GM12878 (cell line): ENCODE data around the gene PRDM8. TPM values are rescaled to one million over a fixed set of nuclear protein-coding genes. Genes with fewer than 3 reads are reported as not detected.

Experiments
- ATAC-seq: fragments of 200-7000 bp; cut with Tn5 transposase; 3 replicates; pipeline ENCODE4 v1.9.1; 2020; ENCODE audit warnings: mild to moderate bottlenecking, moderate library complexity
- BruUV-seq: library from RNA; stranded (reverse); fragments of 400-500 nt; replicated peaks from 2 replicates; lab custom pipeline; 2021; lab: Mats Ljungman, UMichigan
- CTCF ChIA-PET: fragments of 300-600 bp; sonication (Branson Sonifier 250); formaldehyde crosslinking; extraction: SDS; loops from one replicate; lab custom pipeline; 2021; ENCODE audit warnings: inconsistent platforms; lab: Yijun Ruan, JAX
- POLR2A ChIA-PET: fragments of 350-600 bp; formaldehyde crosslinking; extraction: SDS; loops from one replicate; lab custom pipeline; 2021; ENCODE audit warnings: inconsistent platforms; lab: Charles Lee
- RAD21 ChIA-PET: fragments of 300-600 bp; sonication (Branson Sonifier 250); formaldehyde crosslinking; loops from one replicate; lab custom pipeline; 2023; ENCODE audit warnings: antibody characterized with exemption; ENCODE audit not compliant: unreplicated experiment; lab: Charles Lee
- SMC1A ChIA-PET: fragments of 300-600 bp; sonication (Branson Sonifier 250); formaldehyde crosslinking; loops from one replicate; lab custom pipeline; 2023; ENCODE audit not compliant: unreplicated experiment, uncharacterized antibody; lab: Charles Lee
- DNase-seq: peaks from one replicate; pipeline ENCODE4 v3.0.0-alpha.2; 2011; ENCODE audit warnings: low read depth, low spot score
- FAIRE-seq: peaks from 3 replicates; lab custom pipeline; 2011; peaks lifted over from hg19 to GRCh38; lab: Jason Lieb, UNC
- H2AFZ ChIP-seq: 2 replicates; pipeline ENCODE4 v1.6.0; 2011; ENCODE audit warnings: low read depth, low read length, control low read depth; ENCODE audit not compliant: control insufficient read depth
- H3K27ac ChIP-seq: 2 replicates; pipeline ENCODE4 v1.5.1; 2011; ENCODE audit warnings: control low read depth; ENCODE audit not compliant: control insufficient read depth, insufficient read depth
- H3K27me3 ChIP-seq, 2 experiments: replicated peaks in 1 of 2; 2 replicates each; pipeline versions ENCODE4 v1.6.0 to v1.6.1; 2011; ENCODE audit warnings: low read length in 1 of 2; ENCODE audit not compliant: control insufficient read depth in 2 of 2, insufficient read depth in 2 of 2
- H3K36me3 ChIP-seq, 2 experiments: 2 replicates each; pipeline ENCODE4 v1.5.1; 2011; ENCODE audit warnings: low read length in 1 of 2; ENCODE audit not compliant: control insufficient read depth in 2 of 2, insufficient read depth in 2 of 2
- H3K4me1 ChIP-seq: 2 replicates; pipeline ENCODE4 v1.6.1; 2011; ENCODE audit warnings: mild to moderate bottlenecking, low read length, moderate library complexity, mixed read lengths; ENCODE audit not compliant: control insufficient read depth, insufficient read depth
- H3K4me2 ChIP-seq: 2 replicates; pipeline ENCODE4 v1.6.0; 2011; ENCODE audit warnings: control low read depth; ENCODE audit not compliant: control insufficient read depth, insufficient read depth
- H3K4me3 ChIP-seq: fragments of 200-600 bp; sonication (generic); 2 replicates; pipeline ENCODE4 v1.5.1; 2016
- H3K79me2 ChIP-seq: 2 replicates; pipeline ENCODE4 v1.6.0; 2011; ENCODE audit warnings: low read length; ENCODE audit not compliant: control insufficient read depth, insufficient read depth
- H3K9ac ChIP-seq: 2 replicates; pipeline ENCODE4 v1.8.0; 2011; ENCODE audit warnings: low read length, control low read depth, mixed read lengths; ENCODE audit not compliant: control insufficient read depth, insufficient read depth
- H3K9me3 ChIP-seq: replicated peaks from 3 replicates; pipeline ENCODE4 v1.5.1; 2011; ENCODE audit warnings: mild to moderate bottlenecking, low read length; ENCODE audit not compliant: control insufficient read depth, insufficient read depth
- H4K20me1 ChIP-seq: 2 replicates; pipeline ENCODE4 v1.6.0; 2011; ENCODE audit not compliant: control insufficient read depth, insufficient read depth
- CBX5 ChIP-seq: sonication (generic); IDR thresholded peaks from 2 replicates; pipeline ENCODE4 v1.6.1; 2016; ENCODE audit warnings: low read depth, moderate library complexity, mild to moderate bottlenecking, inconsistent platforms
- CHD1 ChIP-seq: IDR thresholded peaks from 2 replicates; pipeline ENCODE4 v1.6.1; 2012; ENCODE audit warnings: low read depth, low read length, improper control_type of control experiment
- E2F4 ChIP-seq: IDR thresholded peaks from 2 replicates; pipeline ENCODE4 v1.6.1; 2012; ENCODE audit warnings: low read depth, low read length, improper control_type of control experiment
- FOS ChIP-seq: IDR thresholded peaks from 3 replicates; pipeline ENCODE4 v1.6.1; 2011; ENCODE audit warnings: borderline replicate concordance; ENCODE audit not compliant: insufficient read length; ENCODE audit errors: extremely low read depth
- IKZF2 ChIP-seq, 2 experiments: fragments of 450-650 bp; IDR thresholded peaks; 2 replicates each; pipeline ENCODE4 v1.6.1; 2017; ENCODE audit warnings: mild to moderate bottlenecking in 2 of 2, moderate library complexity in 2 of 2
- LARP7 ChIP-seq: fragments of 450-650 bp; IDR thresholded peaks from 2 replicates; pipeline ENCODE4 v1.6.1; 2017; ENCODE audit warnings: mild to moderate bottlenecking
- MTA2 ChIP-seq: fragments of 450-650 bp; IDR thresholded peaks from 2 replicates; pipeline ENCODE4 v1.6.1; 2016; ENCODE audit warnings: low read depth, mild to moderate bottlenecking, moderate library complexity
- TARDBP ChIP-seq: IDR thresholded peaks from 2 replicates; pipeline ENCODE4 v1.6.1; 2016; ENCODE audit warnings: borderline replicate concordance
- WGBS: methylation state at CpG from one replicate; pipeline ENCODE4 v1.1.6; 2016; ENCODE audit warnings: low lambda C conversion rate; ENCODE audit not compliant: insufficient replicate concordance, insufficient coverage; ENCODE audit errors: missing lambda C conversion rate; 5-methylcytosine and 5-hydroxymethylcytosine counted together
- in situ Hi-C: fragments of 300-500 bp; cut with MboI; formaldehyde crosslinking; loops from 9 replicates; pipeline ENCODE4 v1.14.3; 2018; ENCODE audit warnings: mixed read lengths
- intact Hi-C: fragments of 100-400 bp; cut with micrococcal nuclease; formaldehyde crosslinking; loops from one replicate; pipeline ENCODE4 v1.14.2; 2022; ENCODE audit not compliant: unreplicated experiment
- polyA plus RNA-seq, 11 experiments: library from polyadenylated mRNA; depleted of rRNA in 4 of 11; unstranded in 6 of 11; stranded (reverse) in 5 of 11; fragments of >200 nt; fragmentation: Nextera tagmentation in 4 of 11; fragmentation: Illumina TruSeq in 1 of 11; extraction: Ambion mirVana in 4 of 11; extraction: Trizol in 1 of 11; gene quantifications; 1 replicate in 1 of 11; 2 replicates in 10 of 11; pipeline versions ENCODE4 v1.2.1 to v1.2.3, GENCODE V29; 2011 to 2016; ENCODE audit warnings: inconsistent platforms in 2 of 11, missing spikeins in 2 of 11, low read depth in 1 of 11
- total RNA-seq, 4 experiments: library from RNA; depleted of rRNA in 3 of 4; stranded (reverse); fragments of >200 nt in 3 of 4; fragmentation: Illumina TruSeq in 1 of 4; extraction: Trizol in 1 of 4; gene quantifications; 2 replicates each; pipeline versions ENCODE4 v1.2.1 to v1.2.3, GENCODE V29; 2013 to 2021
- TF ChIP-seq, protein P1 (sequence below): IDR thresholded peaks from 2 replicates; pipeline ENCODE4 v1.6.1; 2012; ENCODE audit warnings: improper control_type of control experiment, low read depth, low read length; ENCODE audit not compliant: insufficient replicate concordance
- TF ChIP-seq, protein P2 (sequence below): fragments of 450-650 bp; conservative IDR thresholded peaks from 2 replicates; pipeline ENCODE4 v1.6.1; 2017; ENCODE audit warnings: mild to moderate bottlenecking, moderate library complexity

PRDM8 gene
- total and polyA plus RNA-seq, 10 of the 15 experiments (the other 5 are each of a cell fraction or from before 2014, with no cell fraction given) = 0.09 to 1.6 (median 0.40) TPM

GRCh38 chr4:80207664-80208063 lies 10.4 kb downstream of the PRDM8 start:
- H3K4me3 ChIP-seq = no peak overlapping the region
- no peaks in the 10 kb centered on the region; the same call in 2 of the 3 replicates for H3K9me3 ChIP-seq
- FAIRE-seq (no peak), DNase-seq (no peak), ATAC-seq (no peak)
- TF ChIP-seq, protein P1, sequence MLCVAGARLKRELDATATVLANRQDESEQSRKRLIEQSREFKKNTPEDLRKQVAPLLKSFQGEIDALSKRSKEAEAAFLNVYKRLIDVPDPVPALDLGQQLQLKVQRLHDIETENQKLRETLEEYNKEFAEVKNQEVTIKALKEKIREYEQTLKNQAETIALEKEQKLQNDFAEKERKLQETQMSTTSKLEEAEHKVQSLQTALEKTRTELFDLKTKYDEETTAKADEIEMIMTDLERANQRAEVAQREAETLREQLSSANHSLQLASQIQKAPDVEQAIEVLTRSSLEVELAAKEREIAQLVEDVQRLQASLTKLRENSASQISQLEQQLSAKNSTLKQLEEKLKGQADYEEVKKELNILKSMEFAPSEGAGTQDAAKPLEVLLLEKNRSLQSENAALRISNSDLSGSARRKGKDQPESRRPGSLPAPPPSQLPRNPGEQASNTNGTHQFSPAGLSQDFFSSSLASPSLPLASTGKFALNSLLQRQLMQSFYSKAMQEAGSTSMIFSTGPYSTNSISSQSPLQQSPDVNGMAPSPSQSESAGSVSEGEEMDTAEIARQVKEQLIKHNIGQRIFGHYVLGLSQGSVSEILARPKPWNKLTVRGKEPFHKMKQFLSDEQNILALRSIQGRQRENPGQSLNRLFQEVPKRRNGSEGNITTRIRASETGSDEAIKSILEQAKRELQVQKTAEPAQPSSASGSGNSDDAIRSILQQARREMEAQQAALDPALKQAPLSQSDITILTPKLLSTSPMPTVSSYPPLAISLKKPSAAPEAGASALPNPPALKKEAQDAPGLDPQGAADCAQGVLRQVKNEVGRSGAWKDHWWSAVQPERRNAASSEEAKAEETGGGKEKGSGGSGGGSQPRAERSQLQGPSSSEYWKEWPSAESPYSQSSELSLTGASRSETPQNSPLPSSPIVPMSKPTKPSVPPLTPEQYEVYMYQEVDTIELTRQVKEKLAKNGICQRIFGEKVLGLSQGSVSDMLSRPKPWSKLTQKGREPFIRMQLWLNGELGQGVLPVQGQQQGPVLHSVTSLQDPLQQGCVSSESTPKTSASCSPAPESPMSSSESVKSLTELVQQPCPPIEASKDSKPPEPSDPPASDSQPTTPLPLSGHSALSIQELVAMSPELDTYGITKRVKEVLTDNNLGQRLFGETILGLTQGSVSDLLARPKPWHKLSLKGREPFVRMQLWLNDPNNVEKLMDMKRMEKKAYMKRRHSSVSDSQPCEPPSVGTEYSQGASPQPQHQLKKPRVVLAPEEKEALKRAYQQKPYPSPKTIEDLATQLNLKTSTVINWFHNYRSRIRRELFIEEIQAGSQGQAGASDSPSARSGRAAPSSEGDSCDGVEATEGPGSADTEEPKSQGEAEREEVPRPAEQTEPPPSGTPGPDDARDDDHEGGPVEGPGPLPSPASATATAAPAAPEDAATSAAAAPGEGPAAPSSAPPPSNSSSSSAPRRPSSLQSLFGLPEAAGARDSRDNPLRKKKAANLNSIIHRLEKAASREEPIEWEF = no peak
- TF ChIP-seq CHD1 (no peak), TARDBP (no peak), LARP7 (no peak), IKZF2 (IDR thresholded peaks at IDR 0.05) (no peak), CBX5 (no peak), MTA2 (no peak), FOS (no peak), E2F4 (no peak)
- TF ChIP-seq, protein P2, sequence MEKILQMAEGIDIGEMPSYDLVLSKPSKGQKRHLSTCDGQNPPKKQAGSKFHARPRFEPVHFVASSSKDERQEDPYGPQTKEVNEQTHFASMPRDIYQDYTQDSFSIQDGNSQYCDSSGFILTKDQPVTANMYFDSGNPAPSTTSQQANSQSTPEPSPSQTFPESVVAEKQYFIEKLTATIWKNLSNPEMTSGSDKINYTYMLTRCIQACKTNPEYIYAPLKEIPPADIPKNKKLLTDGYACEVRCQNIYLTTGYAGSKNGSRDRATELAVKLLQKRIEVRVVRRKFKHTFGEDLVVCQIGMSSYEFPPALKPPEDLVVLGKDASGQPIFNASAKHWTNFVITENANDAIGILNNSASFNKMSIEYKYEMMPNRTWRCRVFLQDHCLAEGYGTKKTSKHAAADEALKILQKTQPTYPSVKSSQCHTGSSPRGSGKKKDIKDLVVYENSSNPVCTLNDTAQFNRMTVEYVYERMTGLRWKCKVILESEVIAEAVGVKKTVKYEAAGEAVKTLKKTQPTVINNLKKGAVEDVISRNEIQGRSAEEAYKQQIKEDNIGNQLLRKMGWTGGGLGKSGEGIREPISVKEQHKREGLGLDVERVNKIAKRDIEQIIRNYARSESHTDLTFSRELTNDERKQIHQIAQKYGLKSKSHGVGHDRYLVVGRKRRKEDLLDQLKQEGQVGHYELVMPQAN = no peak
- intact Hi-C loops = no loop called here
- H4K20me1 ChIP-seq = no peaks in the 10 kb centered on the region
- RAD21 ChIA-PET = no interaction called here
- 0 out of 2 replicates have a peak, but pooled peaks cover 3% of the 10 kb centered on the region for H3K4me1 ChIP-seq
- WGBS = 85% methylated on average over 10 of the region's 10 CpGs
- no peaks in the 10 kb centered on the region for H3K79me2 ChIP-seq
- CTCF ChIA-PET = interaction anchor here (1.0 kb wide), 1 partner anchor 21 kb away, joined by 3 read pairs; no protein-coding TSS in a partner anchor
- no peak overlapping the region for H3K9ac ChIP-seq
- no TSS peak for BruUV-seq
- H3K36me3 ChIP-seq = no peaks in the 10 kb centered on the region
- no peak overlapping the region for H2AFZ ChIP-seq
- in situ Hi-C loops = no loop called here
- H3K27ac ChIP-seq = no peak overlapping the region
- peaks cover 0 to 3% of the 10 kb centered on the region in 2 experiments; a peak in 2 of 4 replicates for H3K27me3 ChIP-seq
- POLR2A ChIA-PET = no interaction called here
- no peak overlapping the region for H3K4me2 ChIP-seq
- SMC1A ChIA-PET = no interaction called here
